Measurements from ENCODE around the gene POU5F1.

The POU5F1 gene

DNA sequence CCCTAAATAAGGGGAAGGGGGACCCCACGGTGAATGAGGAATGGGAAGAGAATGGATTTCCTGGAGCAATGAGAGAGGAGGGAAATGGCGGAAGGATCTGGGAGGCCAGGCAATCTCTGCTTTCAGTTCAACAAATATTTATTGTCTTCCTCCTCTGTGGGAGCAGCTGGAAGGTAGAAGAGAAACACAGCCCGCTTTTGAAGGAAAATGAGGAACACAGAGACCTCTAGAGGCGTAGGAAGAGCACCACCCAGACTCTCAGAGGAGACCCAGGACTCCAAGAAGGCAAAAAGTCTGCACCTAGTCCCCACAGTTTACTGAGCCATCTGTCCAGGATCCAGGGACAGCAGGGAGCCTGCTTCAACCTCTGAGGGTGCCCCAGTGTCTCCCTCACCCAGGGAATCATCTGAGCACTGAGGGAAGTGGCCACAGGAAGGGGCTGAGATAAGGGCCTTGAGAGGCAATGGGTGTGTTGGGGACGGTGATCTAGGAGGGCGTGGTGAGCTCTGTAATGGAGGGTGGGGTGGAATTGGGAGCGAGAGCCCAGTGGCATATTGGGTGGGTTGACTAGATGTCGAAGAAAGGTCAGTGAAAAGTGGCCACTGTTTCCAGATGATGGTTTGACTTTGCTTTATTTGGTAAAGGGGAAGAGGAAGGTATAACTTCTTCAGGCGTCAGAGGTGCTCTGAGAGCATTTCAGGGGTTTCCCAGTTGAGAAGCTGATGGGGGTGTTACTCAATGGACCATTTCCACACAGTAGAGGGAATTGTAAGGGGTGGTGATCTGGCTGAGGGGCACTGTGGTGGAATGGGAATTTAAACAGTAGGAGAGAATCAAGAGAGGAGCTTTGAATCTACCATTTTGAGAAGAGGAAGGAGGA is 55.3 kb downstream of the POU5F1 start:
- DNase-seq (ENCODE audit: low spot score), result no peak

DNA sequence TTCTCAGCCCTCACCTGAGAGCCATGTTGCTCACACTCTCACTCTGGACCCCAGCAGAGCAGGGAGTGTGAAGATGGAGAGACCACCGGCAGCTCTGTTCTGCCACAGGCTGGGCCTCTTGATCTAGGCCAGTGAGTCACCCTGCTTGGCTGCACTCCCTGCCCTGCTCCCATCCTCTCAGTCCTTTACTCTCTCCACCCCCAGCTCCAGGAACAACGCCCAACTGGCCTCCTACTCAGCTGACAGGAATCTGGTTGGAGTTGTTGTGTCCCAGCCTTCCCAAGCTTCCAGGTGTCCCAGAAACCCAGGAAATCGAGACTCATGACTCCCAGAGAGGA is 56.0 kb downstream of the POU5F1 start, which contains the start of gene PSORS1C1:
Gene PSORS1C1, plus strand, starts transcription at position 260 of the 338 bp plus-strand sequence. CDS start 14,833 bp downstream, outside the sequence.
- no peak for DNase-seq (ENCODE audit: low spot score)

All from HuH-7.5 (cell line).